Uterus (tissue), 4 donors: ENCODE results near the gene GOSR2. TPM values are rescaled to one million over a fixed set of nuclear protein-coding genes. Genes with fewer than 3 reads are reported as not detected.

ENCODE experiments used
- DNase-seq, 2 donors: peaks; one replicate each; pipeline ENCODE4 v3.0.0-alpha.2; 2019 to 2020
- H3K27ac ChIP-seq, 2 donors: fragments of 200-600 bp; sonication (generic); 1 replicate in 1 of 2; 2 replicates in 1 of 2; pipeline ENCODE4 v1.5.1; 2016 to 2018
- H3K27me3 ChIP-seq, 2 donors: fragments of 200-600 bp; sonication (generic); one replicate each; pipeline ENCODE4 v1.5.1; 2018 to 2019; ENCODE audit warnings: control low read depth in 1 of 2
- H3K36me3 ChIP-seq, 2 donors: fragments of 200-600 bp; sonication (generic); one replicate each; pipeline ENCODE4 v1.5.1; 2019; ENCODE audit warnings: control low read depth in 1 of 2
- H3K4me1 ChIP-seq, 2 donors: fragments of 200-600 bp; sonication (generic); one replicate each; pipeline ENCODE4 v1.5.1; 2018 to 2019; ENCODE audit warnings: control low read depth in 1 of 2
- H3K4me3 ChIP-seq, 2 donors: fragments of 200-600 bp; sonication (generic); 1 replicate in 1 of 2; 2 replicates in 1 of 2; pipeline ENCODE4 v1.5.1; 2018 to 2019; ENCODE audit warnings: mild to moderate bottlenecking in 1 of 2
- H3K9me3 ChIP-seq, 2 donors: fragments of 200-600 bp; sonication (generic); one replicate each; pipeline ENCODE4 v1.5.1; 2019; ENCODE audit warnings: control low read depth in 1 of 2
- POLR2A ChIP-seq, 2 donors: fragments of 450-650 bp; IDR thresholded peaks; one replicate each; pipeline ENCODE4 v1.6.1; 2016; ENCODE audit warnings: antibody characterized with exemption in 2 of 2, mild to moderate bottlenecking in 1 of 2, moderate library complexity in 1 of 2
- intact Hi-C: fragments of 100-400 bp; cut with DNase I; formaldehyde crosslinking; loops from one replicate; pipeline ENCODE4 v1.15.1; 2023; ENCODE audit warnings: low total_unique reads
- total RNA-seq, 4 donors: library from RNA; depleted of rRNA in 3 of 4; stranded (reverse); fragments of >200 nt in 3 of 4; gene quantifications; one replicate each; pipeline versions ENCODE4 v1.1.0 to v1.2.4, GENCODE V29; 2014 to 2023
- TF ChIP-seq, protein P1 (sequence below), 4 experiments: fragments of 200-600 bp in 2 of 4; fragments of 450-650 bp in 2 of 4; sonication (generic) in 2 of 4; IDR thresholded peaks; one replicate each; pipeline ENCODE4 v1.5.1; 2016 to 2019; ENCODE audit warnings: antibody characterized with exemption in 4 of 4, mild to moderate bottlenecking in 2 of 4, moderate library complexity in 1 of 4
- donor health status: DM: yes; HTN: yes; CAD: no.

The GOSR2 gene
- total RNA-seq, 4 donors from 2014 or later: 66.9 to 90.5 (median 77.2) TPM

- Histone ChIP-seq H3K27me3 (no peaks in the 10 kb centered on the region), H3K4me3 (no peak overlapping the region), H3K36me3 (no peaks in the 10 kb centered on the region), H3K27ac (no peak overlapping the region), H3K9me3 (no peaks in the 10 kb centered on the region), H3K4me1 (no peaks in the 10 kb centered on the region)
- TF ChIP-seq POLR2A (IDR thresholded peaks at IDR 0.05): no peak
- TF ChIP-seq, protein P1, sequence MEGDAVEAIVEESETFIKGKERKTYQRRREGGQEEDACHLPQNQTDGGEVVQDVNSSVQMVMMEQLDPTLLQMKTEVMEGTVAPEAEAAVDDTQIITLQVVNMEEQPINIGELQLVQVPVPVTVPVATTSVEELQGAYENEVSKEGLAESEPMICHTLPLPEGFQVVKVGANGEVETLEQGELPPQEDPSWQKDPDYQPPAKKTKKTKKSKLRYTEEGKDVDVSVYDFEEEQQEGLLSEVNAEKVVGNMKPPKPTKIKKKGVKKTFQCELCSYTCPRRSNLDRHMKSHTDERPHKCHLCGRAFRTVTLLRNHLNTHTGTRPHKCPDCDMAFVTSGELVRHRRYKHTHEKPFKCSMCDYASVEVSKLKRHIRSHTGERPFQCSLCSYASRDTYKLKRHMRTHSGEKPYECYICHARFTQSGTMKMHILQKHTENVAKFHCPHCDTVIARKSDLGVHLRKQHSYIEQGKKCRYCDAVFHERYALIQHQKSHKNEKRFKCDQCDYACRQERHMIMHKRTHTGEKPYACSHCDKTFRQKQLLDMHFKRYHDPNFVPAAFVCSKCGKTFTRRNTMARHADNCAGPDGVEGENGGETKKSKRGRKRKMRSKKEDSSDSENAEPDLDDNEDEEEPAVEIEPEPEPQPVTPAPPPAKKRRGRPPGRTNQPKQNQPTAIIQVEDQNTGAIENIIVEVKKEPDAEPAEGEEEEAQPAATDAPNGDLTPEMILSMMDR (IDR thresholded peaks at IDR 0.05): no peak
- no peak for DNase-seq
- intact Hi-C loops: no loop called here
These were observed 46.5 kb upstream of the GOSR2 start for GRCh38 chr17:46876353-46876887.

DNA sequence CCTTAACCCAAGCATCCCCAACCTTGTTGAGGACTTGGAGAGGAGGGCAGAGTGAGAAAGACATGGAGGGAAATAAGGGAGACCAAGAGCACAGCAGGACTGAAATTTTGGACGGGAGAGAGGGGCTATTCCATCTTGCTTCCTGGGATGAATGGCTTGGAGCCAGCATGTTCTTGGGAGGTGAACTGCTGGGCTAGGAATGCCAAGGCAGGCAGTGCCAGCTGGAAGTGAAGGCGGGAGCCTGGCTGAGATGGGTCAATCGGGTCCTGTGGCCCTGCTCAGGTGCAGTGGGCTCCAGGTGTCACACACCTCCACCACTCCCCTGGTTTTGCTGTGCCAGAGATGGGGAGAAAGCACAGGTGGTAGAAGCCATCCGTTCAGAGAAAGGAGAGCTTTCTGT, 46.0 kb upstream of the GOSR2 start:
- no peak for DNase-seq
- intact Hi-C loops: no loop called here
- H3K9me3 ChIP-seq: no peaks in the 10 kb centered on the region
- TF ChIP-seq, protein P1 (IDR thresholded peaks at IDR 0.05): no peak
- TF ChIP-seq POLR2A (IDR thresholded peaks at IDR 0.05): no peak
- H3K36me3 ChIP-seq: no peaks in the 10 kb centered on the region
- H3K4me3 ChIP-seq: no peak overlapping the region
- H3K27me3 ChIP-seq: no peaks in the 10 kb centered on the region
- no peaks in the 10 kb centered on the region for H3K4me1 ChIP-seq
- no peak overlapping the region for H3K27ac ChIP-seq

GRCh38 chr17:46877466-46877865, 45.5 kb upstream of the GOSR2 start:
- Histone ChIP-seq H3K27ac (no peak overlapping the region), H3K4me3 (no peak overlapping the region), H3K36me3 (no peaks in the 10 kb centered on the region), H3K9me3 (no peaks in the 10 kb centered on the region), H3K27me3 (no peaks in the 10 kb centered on the region), H3K4me1 (no peaks in the 10 kb centered on the region)
- TF ChIP-seq POLR2A (IDR thresholded peaks at IDR 0.05): no peak
- TF ChIP-seq, protein P1 (IDR thresholded peaks at IDR 0.05): no peak
- DNase-seq: no peak
- intact Hi-C loops: no loop called here

GRCh38 chr17:46878055-46878454, 44.9 kb upstream of the GOSR2 start:
- intact Hi-C loops: no loop called here
- no peaks in the 10 kb centered on the region for H3K36me3 ChIP-seq
- H3K4me3 ChIP-seq: no peak overlapping the region
- TF ChIP-seq POLR2A (IDR thresholded peaks at IDR 0.05): no peak
- TF ChIP-seq, protein P1 (IDR thresholded peaks at IDR 0.05): no peak
- DNase-seq: peak; percentile 18 to 31
- H3K27ac ChIP-seq: peak overlapping the region in 1 of 2 donors; percentile 20
- H3K27me3 ChIP-seq: no peaks in the 10 kb centered on the region
- H3K4me1 ChIP-seq: no peaks in the 10 kb centered on the region
- H3K9me3 ChIP-seq: no peaks in the 10 kb centered on the region

- no peaks in the 10 kb centered on the region for H3K9me3 ChIP-seq
- TF ChIP-seq, protein P1 (IDR thresholded peaks at IDR 0.05): no peak
- TF ChIP-seq POLR2A (IDR thresholded peaks at IDR 0.05): no peak
- no peak overlapping the region for H3K4me3 ChIP-seq
- no peaks in the 10 kb centered on the region for H3K36me3 ChIP-seq
- H3K27me3 ChIP-seq: no peaks in the 10 kb centered on the region
- intact Hi-C loops: no loop called here
- H3K4me1 ChIP-seq: no peaks in the 10 kb centered on the region
- H3K27ac ChIP-seq: no peak overlapping the region
- no peak for DNase-seq
These were observed 43.9 kb upstream of the GOSR2 start for GRCh38 chr17:46879101-46879500.
